ENCODE measurements around the gene ERC2.

- no peak for TF ChIP-seq CTCF (IDR thresholded peaks at IDR 0.05)
- no peak for TF ChIP-seq EP300 (IDR thresholded peaks at IDR 0.05)
- TF ChIP-seq POLR2AphosphoS5 (IDR thresholded peaks at IDR 0.05): no peak
- no peak for TF ChIP-seq POLR2A (IDR thresholded peaks at IDR 0.05)
Measured at GRCh38 chr3:55658270-55658669, 810.0 kb downstream of the ERC2 start.
